HG03558 (cell line): ENCODE results near the gene LAMA3.

Experiments
- ATAC-seq: cut with Tn5 transposase; IDR thresholded peaks from one replicate; pipeline ENCODE4 v1.9.1; 2021; ENCODE audit warnings: moderate number of reproducible peaks; ENCODE audit not compliant: unreplicated experiment; ENCODE audit errors: extremely low read depth

Gene LAMA3

GRCh38 chr18:23756590-23757436 lies 67.6 kb downstream of the LAMA3 start:
- ATAC-seq, result no peak

- no peak for ATAC-seq
These were observed 68.1 kb downstream of the LAMA3 start for GRCh38 chr18:23757437-23757733.

GRCh38 chr18:23758281-23758680 lies 69.0 kb downstream of the LAMA3 start:
- ATAC-seq, result no peak

- no peak for ATAC-seq
These were observed 72.7 kb downstream of the LAMA3 start for GRCh38 chr18:23761941-23762340.

- no peak for ATAC-seq
These were observed 74.1 kb downstream of the LAMA3 start for GRCh38 chr18:23763343-23763742.

- ATAC-seq, result no peak
These were observed 76.7 kb downstream of the LAMA3 start for GRCh38 chr18:23765931-23766330.

GRCh38 chr18:23772327-23773024 lies 83.2 kb downstream of the LAMA3 start:
- no peak for ATAC-seq

- no peak for ATAC-seq
These were observed 87.1 kb downstream of the LAMA3 start for GRCh38 chr18:23776306-23776705.

GRCh38 chr18:23778828-23779227 lies 89.6 kb downstream of the LAMA3 start:
- no peak for ATAC-seq

- ATAC-seq, result no peak
These were observed 90.5 kb downstream of the LAMA3 start for GRCh38 chr18:23779696-23780303.

- no peak for ATAC-seq
These were observed 95.6 kb downstream of the LAMA3 start for GRCh38 chr18:23784832-23785245.

GRCh38 chr18:23793051-23793450 lies 103.8 kb downstream of the LAMA3 start:
- no peak for ATAC-seq

GRCh38 chr18:23793985-23794867 lies 105.0 kb downstream of the LAMA3 start:
- no peak for ATAC-seq

GRCh38 chr18:23798249-23798648 lies 109.0 kb downstream of the LAMA3 start:
- no peak for ATAC-seq

- ATAC-seq, result no peak
These were observed 109.6 kb downstream of the LAMA3 start for GRCh38 chr18:23798824-23799223.

- no peak for ATAC-seq
These were observed 110.3 kb downstream of the LAMA3 start for GRCh38 chr18:23799540-23799939.

- ATAC-seq, result no peak
These were observed 111.6 kb downstream of the LAMA3 start for GRCh38 chr18:23800902-23801301.

GRCh38 chr18:23802817-23803216 lies 113.6 kb downstream of the LAMA3 start:
- no peak for ATAC-seq

- no peak for ATAC-seq
These were observed 114.5 kb downstream of the LAMA3 start for GRCh38 chr18:23803755-23804154.

GRCh38 chr18:23805898-23806297 lies 116.6 kb downstream of the LAMA3 start:
- no peak for ATAC-seq
